ENCODE data around the gene DTX4. TPM values are rescaled to one million over a fixed set of nuclear protein-coding genes. Genes with fewer than 3 reads are reported as not detected.

DTX4 gene
- polyA plus RNA-seq, 1 donor from 2014 or later = 31.4 TPM

DNA sequence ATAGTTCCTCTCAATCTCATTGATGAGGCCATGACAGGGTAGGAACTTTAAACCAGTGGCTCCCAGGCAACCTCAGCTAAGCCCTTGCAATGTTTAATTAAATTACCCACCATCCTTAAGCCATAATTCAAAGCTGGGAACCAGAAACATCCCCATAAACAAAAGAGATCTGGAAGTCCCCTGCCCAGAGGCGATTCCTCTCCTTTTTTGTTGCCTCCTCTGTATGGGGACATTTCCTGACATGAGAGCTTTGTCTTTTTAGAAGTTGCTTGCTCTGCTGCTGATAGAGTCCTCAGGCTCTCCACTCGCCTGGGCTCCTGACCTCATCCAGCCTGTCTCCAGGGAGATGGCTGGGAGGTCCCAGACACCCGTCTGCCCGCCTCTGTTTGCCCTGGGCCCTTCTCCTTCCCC lies 3.2 kb downstream of the DTX4 start:
- H3K79me2 ChIP-seq (replicated peaks; ENCODE audit: insufficient read depth, low read length) = peaks cover 53% of the 10 kb centered on the region
- H3K9me2 ChIP-seq (ENCODE audit: insufficient read depth, low read length) = no peaks in the 10 kb centered on the region
- H3K9ac ChIP-seq (ENCODE audit: low read length) = peak overlapping the region; percentile 99
- H3K4me3 ChIP-seq (ENCODE audit: low read length) = peak overlapping the region; percentile 94
- no peaks in the 10 kb centered on the region for H3K27me3 ChIP-seq (ENCODE audit: insufficient read depth, low read depth, low read length)
- no peaks in the 10 kb centered on the region for H4K20me1 ChIP-seq (ENCODE audit: insufficient read depth)
- H3F3A ChIP-seq (ENCODE audit: insufficient read depth, low read length, poor library complexity, severe bottlenecking) = peaks cover 12% of the 10 kb centered on the region
- TF ChIP-seq EP300 (conservative IDR thresholded peaks at IDR 0.05; ENCODE audit: poor library complexity, severe bottlenecking) (no peak), EZH2 (IDR thresholded peaks at IDR 0.05; ENCODE audit: borderline replicate concordance, insufficient read depth, low read length, poor library complexity, severe bottlenecking) (no peak), TAF1 (IDR thresholded peaks at IDR 0.05; ENCODE audit: low read depth) (no peak), POLR2AphosphoS5 (IDR thresholded peaks at IDR 0.05) (no peak), SMC3 (conservative IDR thresholded peaks at IDR 0.05; ENCODE audit: poor library complexity) (no peak), MXI1 (conservative IDR thresholded peaks at IDR 0.05; ENCODE audit: poor library complexity, severe bottlenecking) (no peak), RAD21 (conservative IDR thresholded peaks at IDR 0.05) (no peak)
- TF ChIP-seq, protein P1, sequence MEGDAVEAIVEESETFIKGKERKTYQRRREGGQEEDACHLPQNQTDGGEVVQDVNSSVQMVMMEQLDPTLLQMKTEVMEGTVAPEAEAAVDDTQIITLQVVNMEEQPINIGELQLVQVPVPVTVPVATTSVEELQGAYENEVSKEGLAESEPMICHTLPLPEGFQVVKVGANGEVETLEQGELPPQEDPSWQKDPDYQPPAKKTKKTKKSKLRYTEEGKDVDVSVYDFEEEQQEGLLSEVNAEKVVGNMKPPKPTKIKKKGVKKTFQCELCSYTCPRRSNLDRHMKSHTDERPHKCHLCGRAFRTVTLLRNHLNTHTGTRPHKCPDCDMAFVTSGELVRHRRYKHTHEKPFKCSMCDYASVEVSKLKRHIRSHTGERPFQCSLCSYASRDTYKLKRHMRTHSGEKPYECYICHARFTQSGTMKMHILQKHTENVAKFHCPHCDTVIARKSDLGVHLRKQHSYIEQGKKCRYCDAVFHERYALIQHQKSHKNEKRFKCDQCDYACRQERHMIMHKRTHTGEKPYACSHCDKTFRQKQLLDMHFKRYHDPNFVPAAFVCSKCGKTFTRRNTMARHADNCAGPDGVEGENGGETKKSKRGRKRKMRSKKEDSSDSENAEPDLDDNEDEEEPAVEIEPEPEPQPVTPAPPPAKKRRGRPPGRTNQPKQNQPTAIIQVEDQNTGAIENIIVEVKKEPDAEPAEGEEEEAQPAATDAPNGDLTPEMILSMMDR (IDR thresholded peaks at IDR 0.05; ENCODE audit: poor library complexity, severe bottlenecking) = no peak
- TF ChIP-seq, protein P2, sequence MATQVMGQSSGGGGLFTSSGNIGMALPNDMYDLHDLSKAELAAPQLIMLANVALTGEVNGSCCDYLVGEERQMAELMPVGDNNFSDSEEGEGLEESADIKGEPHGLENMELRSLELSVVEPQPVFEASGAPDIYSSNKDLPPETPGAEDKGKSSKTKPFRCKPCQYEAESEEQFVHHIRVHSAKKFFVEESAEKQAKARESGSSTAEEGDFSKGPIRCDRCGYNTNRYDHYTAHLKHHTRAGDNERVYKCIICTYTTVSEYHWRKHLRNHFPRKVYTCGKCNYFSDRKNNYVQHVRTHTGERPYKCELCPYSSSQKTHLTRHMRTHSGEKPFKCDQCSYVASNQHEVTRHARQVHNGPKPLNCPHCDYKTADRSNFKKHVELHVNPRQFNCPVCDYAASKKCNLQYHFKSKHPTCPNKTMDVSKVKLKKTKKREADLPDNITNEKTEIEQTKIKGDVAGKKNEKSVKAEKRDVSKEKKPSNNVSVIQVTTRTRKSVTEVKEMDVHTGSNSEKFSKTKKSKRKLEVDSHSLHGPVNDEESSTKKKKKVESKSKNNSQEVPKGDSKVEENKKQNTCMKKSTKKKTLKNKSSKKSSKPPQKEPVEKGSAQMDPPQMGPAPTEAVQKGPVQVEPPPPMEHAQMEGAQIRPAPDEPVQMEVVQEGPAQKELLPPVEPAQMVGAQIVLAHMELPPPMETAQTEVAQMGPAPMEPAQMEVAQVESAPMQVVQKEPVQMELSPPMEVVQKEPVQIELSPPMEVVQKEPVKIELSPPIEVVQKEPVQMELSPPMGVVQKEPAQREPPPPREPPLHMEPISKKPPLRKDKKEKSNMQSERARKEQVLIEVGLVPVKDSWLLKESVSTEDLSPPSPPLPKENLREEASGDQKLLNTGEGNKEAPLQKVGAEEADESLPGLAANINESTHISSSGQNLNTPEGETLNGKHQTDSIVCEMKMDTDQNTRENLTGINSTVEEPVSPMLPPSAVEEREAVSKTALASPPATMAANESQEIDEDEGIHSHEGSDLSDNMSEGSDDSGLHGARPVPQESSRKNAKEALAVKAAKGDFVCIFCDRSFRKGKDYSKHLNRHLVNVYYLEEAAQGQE (IDR thresholded peaks at IDR 0.05; ENCODE audit: borderline replicate concordance) = no peak
- H2AFZ ChIP-seq (ENCODE audit: low read depth, low read length) = no peak overlapping the region
- no peak overlapping the region for H3K27ac ChIP-seq (ENCODE audit: low read length)
- H3K4me2 ChIP-seq (ENCODE audit: low read length) = no peak overlapping the region
- no peaks in the 10 kb centered on the region for H3K9me3 ChIP-seq (ENCODE audit: low read length)
- H3K36me3 ChIP-seq (ENCODE audit: insufficient read depth, low read length) = no peaks in the 10 kb centered on the region

DNA sequence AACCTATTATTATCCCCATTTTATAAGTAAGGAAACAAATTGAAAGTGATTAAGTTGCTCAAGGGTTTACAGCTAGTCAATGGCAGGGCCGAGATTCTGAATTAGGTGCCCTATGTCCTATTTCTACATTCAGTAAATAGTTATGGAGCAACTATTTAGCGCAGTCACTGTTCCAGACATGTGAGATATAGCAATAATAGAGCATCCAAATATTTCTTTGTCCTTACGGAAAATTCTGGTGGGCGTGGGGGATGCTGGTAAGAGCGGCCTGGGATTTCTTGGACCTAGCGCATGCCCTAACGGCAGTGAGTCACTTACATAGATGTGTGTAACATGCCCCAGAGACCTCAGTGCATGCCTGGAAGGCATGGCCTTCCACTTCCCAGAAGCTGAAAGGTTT lies 4.4 kb downstream of the DTX4 start:
- no peak overlapping the region for H3K4me2 ChIP-seq (ENCODE audit: low read length)
- H3K9me2 ChIP-seq (ENCODE audit: insufficient read depth, low read length) = no peaks in the 10 kb centered on the region
- H3K9ac ChIP-seq (ENCODE audit: low read length) = no peak overlapping the region
- peaks cover 58% of the 10 kb centered on the region for H3K79me2 ChIP-seq (replicated peaks; ENCODE audit: insufficient read depth, low read length)
- no peaks in the 10 kb centered on the region for H4K20me1 ChIP-seq (ENCODE audit: insufficient read depth)
- no peak overlapping the region for H3K27ac ChIP-seq (ENCODE audit: low read length)
- no peaks in the 10 kb centered on the region for H3K27me3 ChIP-seq (ENCODE audit: insufficient read depth, low read depth, low read length)
- no peaks in the 10 kb centered on the region for H3K36me3 ChIP-seq (ENCODE audit: insufficient read depth, low read length)
- no peak for TF ChIP-seq RAD21 (conservative IDR thresholded peaks at IDR 0.05)
- H3K4me3 ChIP-seq (ENCODE audit: low read length) = no peak overlapping the region
- H2AFZ ChIP-seq (ENCODE audit: low read depth, low read length) = no peak overlapping the region
- H3F3A ChIP-seq (ENCODE audit: insufficient read depth, low read length, poor library complexity, severe bottlenecking) = peaks cover 12% of the 10 kb centered on the region
- no peaks in the 10 kb centered on the region for H3K9me3 ChIP-seq (ENCODE audit: low read length)

DNA sequence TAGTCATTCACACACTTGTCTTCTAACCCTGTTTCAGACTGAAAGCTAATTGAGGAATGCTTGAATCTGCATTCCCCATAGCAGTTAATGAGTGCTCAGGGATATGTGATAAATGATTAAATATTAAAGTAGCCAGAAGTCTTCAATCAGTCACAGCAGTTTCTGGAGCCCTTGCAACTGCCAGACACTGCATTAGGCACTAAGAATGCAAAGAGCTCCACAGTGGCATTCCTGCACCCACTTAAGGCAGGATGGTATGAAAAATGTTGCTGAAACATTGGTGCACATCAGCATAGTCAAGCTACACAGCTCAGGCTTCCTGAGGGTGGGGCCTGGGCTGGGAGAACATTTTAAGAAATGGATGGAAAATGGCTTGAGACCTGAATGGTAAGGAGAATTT lies 6.5 kb downstream of the DTX4 start:
- Histone ChIP-seq H3K36me3 (ENCODE audit: insufficient read depth, low read length) (peaks cover 7% of the 10 kb centered on the region), H3K27ac (ENCODE audit: low read length) (no peak overlapping the region), H3K79me2 (replicated peaks; ENCODE audit: insufficient read depth, low read length) (peaks cover 61% of the 10 kb centered on the region)

More for the DNA sequence above, 6.5 kb downstream of the DTX4 start:
- no peak overlapping the region for H3K4me2 ChIP-seq (ENCODE audit: low read length)
- H3F3A ChIP-seq (ENCODE audit: insufficient read depth, low read length, poor library complexity, severe bottlenecking) = peaks cover 12% of the 10 kb centered on the region
- H3K27me3 ChIP-seq (ENCODE audit: insufficient read depth, low read depth, low read length) = no peaks in the 10 kb centered on the region
- no peaks in the 10 kb centered on the region for H3K9me3 ChIP-seq (ENCODE audit: low read length)
- no peak overlapping the region for H3K9ac ChIP-seq (ENCODE audit: low read length)
- TF ChIP-seq, protein P1 (IDR thresholded peaks at IDR 0.05; ENCODE audit: poor library complexity, severe bottlenecking) = no peak
- TF ChIP-seq SMC3 (conservative IDR thresholded peaks at IDR 0.05; ENCODE audit: poor library complexity) (no peak), RAD21 (conservative IDR thresholded peaks at IDR 0.05) (no peak), POLR2AphosphoS5 (IDR thresholded peaks at IDR 0.05) (no peak), TAF1 (IDR thresholded peaks at IDR 0.05; ENCODE audit: low read depth) (no peak), MXI1 (conservative IDR thresholded peaks at IDR 0.05; ENCODE audit: poor library complexity, severe bottlenecking) (no peak), EP300 (conservative IDR thresholded peaks at IDR 0.05; ENCODE audit: poor library complexity, severe bottlenecking) (no peak), EZH2 (IDR thresholded peaks at IDR 0.05; ENCODE audit: borderline replicate concordance, insufficient read depth, low read length, poor library complexity, severe bottlenecking) (no peak)
- TF ChIP-seq, protein P2 (IDR thresholded peaks at IDR 0.05; ENCODE audit: borderline replicate concordance) = no peak
- H3K4me3 ChIP-seq (ENCODE audit: low read length) = no peak overlapping the region
- H3K9me2 ChIP-seq (ENCODE audit: insufficient read depth, low read length) = no peaks in the 10 kb centered on the region
- H4K20me1 ChIP-seq (ENCODE audit: insufficient read depth) = no peaks in the 10 kb centered on the region
- no peak overlapping the region for H2AFZ ChIP-seq (ENCODE audit: low read depth, low read length)
